Astrocyte (in vitro differentiated cells and primary cell): ENCODE results near the gene ZMYND8. TPM values are rescaled to one million over a fixed set of nuclear protein-coding genes. Genes with fewer than 3 reads are reported as not detected.

Experiments
- DNase-seq: peaks from one replicate; pipeline ENCODE4 v3.0.0-alpha.2; 2010; ENCODE audit warnings: low read depth
- FAIRE-seq: peaks from 2 replicates; lab custom pipeline; 2011; peaks lifted over from hg19 to GRCh38; lab: Jason Lieb, UNC
- H2AFZ ChIP-seq: 2 replicates; pipeline ENCODE4 v1.6.0; 2012; ENCODE audit warnings: low read depth, low read length, inconsistent platforms
- H3K27ac ChIP-seq: 2 replicates; pipeline ENCODE4 v1.5.1; 2011; ENCODE audit warnings: low read depth, low read length, inconsistent platforms
- H3K27me3 ChIP-seq: 2 replicates; pipeline ENCODE4 v1.6.0; 2011; ENCODE audit warnings: low read length, inconsistent platforms; ENCODE audit not compliant: insufficient read depth
- H3K36me3 ChIP-seq: 2 replicates; pipeline ENCODE4 v1.5.1; 2011; ENCODE audit warnings: low read length, inconsistent platforms; ENCODE audit not compliant: insufficient read depth
- H3K4me1 ChIP-seq: 2 replicates; pipeline ENCODE4 v1.5.1; 2011; ENCODE audit warnings: low read length, inconsistent platforms; ENCODE audit not compliant: insufficient read depth
- H3K4me2 ChIP-seq: 2 replicates; pipeline ENCODE4 v1.6.0; 2012; ENCODE audit warnings: low read length, inconsistent platforms
- H3K4me3 ChIP-seq: 2 replicates; pipeline ENCODE4 v1.5.1; 2011; ENCODE audit warnings: low read depth, mild to moderate bottlenecking, low read length, inconsistent platforms; ENCODE audit not compliant: insufficient read depth
- H3K79me2 ChIP-seq: 2 replicates; pipeline ENCODE4 v1.6.0; 2012; ENCODE audit warnings: mild to moderate bottlenecking, low read length, inconsistent platforms; ENCODE audit not compliant: insufficient read depth
- H3K9ac ChIP-seq: 2 replicates; pipeline ENCODE4 v1.6.0; 2012; ENCODE audit warnings: mild to moderate bottlenecking, low read length, inconsistent platforms
- H3K9me3 ChIP-seq: 2 replicates; pipeline ENCODE4 v1.5.1; 2012; ENCODE audit warnings: low read depth, mild to moderate bottlenecking, low read length, inconsistent platforms; ENCODE audit not compliant: insufficient read depth
- H4K20me1 ChIP-seq: 2 replicates; pipeline ENCODE4 v1.6.0; 2012; ENCODE audit warnings: low read length, inconsistent platforms; ENCODE audit not compliant: insufficient read depth
- H3K27ac Mint-ChIP-seq: one replicate; pipeline ENCODE4 v1.8.0; 2021; ENCODE audit warnings: mild to moderate bottlenecking, mixed read lengths; ENCODE audit not compliant: unreplicated experiment
- H3K27me3 Mint-ChIP-seq: one replicate; pipeline ENCODE4 v1.8.0; 2021; ENCODE audit warnings: low read depth, mixed read lengths; ENCODE audit not compliant: unreplicated experiment
- H3K36me3 Mint-ChIP-seq: one replicate; pipeline ENCODE4 v1.8.0; 2021; ENCODE audit warnings: low read depth, mixed read lengths; ENCODE audit not compliant: unreplicated experiment
- H3K4me1 Mint-ChIP-seq: one replicate; pipeline ENCODE4 v1.8.0; 2021; ENCODE audit warnings: low read depth, mixed read lengths; ENCODE audit not compliant: unreplicated experiment
- H3K4me3 Mint-ChIP-seq: one replicate; pipeline ENCODE4 v1.8.0; 2021; ENCODE audit warnings: mild to moderate bottlenecking, moderate library complexity, mixed read lengths; ENCODE audit not compliant: unreplicated experiment
- H3K9me3 Mint-ChIP-seq: one replicate; pipeline ENCODE4 v1.8.0; 2021; ENCODE audit warnings: mild to moderate bottlenecking, mixed read lengths; ENCODE audit not compliant: unreplicated experiment
- CTCF ChIP-seq: IDR thresholded peaks from 2 replicates; pipeline ENCODE4 v1.5.1; 2011; ENCODE audit warnings: low read depth, mild to moderate bottlenecking, inconsistent platforms, low read length, moderate library complexity; ENCODE audit not compliant: insufficient read depth
- EZH2 ChIP-seq: IDR thresholded peaks from 2 replicates; pipeline ENCODE4 v1.6.1; 2012; ENCODE audit warnings: mild to moderate bottlenecking, low read length, inconsistent platforms; ENCODE audit not compliant: insufficient read depth
- total RNA-seq: library from RNA; stranded (reverse); gene quantifications from 2 replicates; pipeline ENCODE4 v1.2.1, GENCODE V29; 2021

Gene ZMYND8
- total RNA-seq, 1 donor from 2014 or later, result 45.8 TPM

DNA sequence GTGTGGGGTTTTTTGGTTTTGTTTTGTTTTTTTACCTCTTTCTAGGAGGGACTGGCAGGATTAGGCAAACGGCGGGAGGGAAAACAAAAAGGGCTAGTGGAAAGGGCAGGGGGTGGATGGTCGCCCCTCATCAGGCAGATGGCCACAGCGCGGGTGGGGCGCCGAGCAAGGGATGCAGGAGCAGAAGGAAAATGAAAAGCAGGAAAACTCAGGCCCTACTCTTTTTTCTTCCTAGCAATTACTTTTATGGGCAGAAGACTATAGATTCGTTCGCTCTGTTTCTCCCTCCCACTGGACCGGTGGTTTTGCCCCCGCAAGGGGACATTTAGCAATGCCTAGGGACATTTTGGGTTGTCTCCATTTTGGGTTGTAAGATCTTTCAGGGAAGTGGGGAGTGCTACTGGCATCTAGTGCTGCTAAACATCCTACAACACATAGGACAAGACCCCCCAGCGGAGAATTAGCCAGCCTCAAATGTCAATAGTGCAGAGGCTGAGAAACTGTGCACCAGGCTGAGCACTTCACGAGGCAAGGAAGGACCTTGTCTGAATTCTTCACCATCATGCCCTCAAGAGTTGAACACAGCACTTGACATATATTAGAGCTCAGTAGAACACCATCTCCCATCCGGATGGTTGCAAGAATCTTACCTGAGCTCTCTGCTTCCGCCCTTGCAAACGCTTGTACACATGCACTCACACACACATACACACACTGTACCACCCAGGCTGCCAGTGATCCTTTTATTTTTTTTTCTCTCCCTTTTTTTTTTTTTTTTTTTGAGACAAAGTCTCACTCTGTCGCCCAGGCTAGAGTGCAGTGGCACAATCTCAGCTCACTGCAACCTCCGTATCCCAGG lies 4.8 kb upstream of the ZMYND8 start:
- TF ChIP-seq EZH2, result no peak
- TF ChIP-seq CTCF, result no peak
- Mint-ChIP-seq H3K9me3 (no peaks in the 10 kb centered on the region), H3K4me1 (peaks cover 53% of the 10 kb centered on the region), H3K4me3 (peak overlapping the region; percentile 43), H3K27ac (peak overlapping the region; percentile 99), H3K27me3 (no peaks in the 10 kb centered on the region), H3K36me3 (no peaks in the 10 kb centered on the region)
- Histone ChIP-seq H2AFZ (peak overlapping the region; percentile 63), H3K79me2 (peaks cover 3% of the 10 kb centered on the region), H3K27ac (peak overlapping the region; percentile 95), H3K4me1 (peaks cover 52% of the 10 kb centered on the region), H3K9me3 (no peaks in the 10 kb centered on the region), H3K4me2 (peak overlapping the region; percentile 71), H3K4me3 (no peak overlapping the region), H4K20me1 (no peaks in the 10 kb centered on the region), H3K27me3 (no peaks in the 10 kb centered on the region), H3K9ac (peak overlapping the region; percentile 86), H3K36me3 (no peaks in the 10 kb centered on the region)
- DNase-seq, result no peak
- FAIRE-seq, result no peak

DNA sequence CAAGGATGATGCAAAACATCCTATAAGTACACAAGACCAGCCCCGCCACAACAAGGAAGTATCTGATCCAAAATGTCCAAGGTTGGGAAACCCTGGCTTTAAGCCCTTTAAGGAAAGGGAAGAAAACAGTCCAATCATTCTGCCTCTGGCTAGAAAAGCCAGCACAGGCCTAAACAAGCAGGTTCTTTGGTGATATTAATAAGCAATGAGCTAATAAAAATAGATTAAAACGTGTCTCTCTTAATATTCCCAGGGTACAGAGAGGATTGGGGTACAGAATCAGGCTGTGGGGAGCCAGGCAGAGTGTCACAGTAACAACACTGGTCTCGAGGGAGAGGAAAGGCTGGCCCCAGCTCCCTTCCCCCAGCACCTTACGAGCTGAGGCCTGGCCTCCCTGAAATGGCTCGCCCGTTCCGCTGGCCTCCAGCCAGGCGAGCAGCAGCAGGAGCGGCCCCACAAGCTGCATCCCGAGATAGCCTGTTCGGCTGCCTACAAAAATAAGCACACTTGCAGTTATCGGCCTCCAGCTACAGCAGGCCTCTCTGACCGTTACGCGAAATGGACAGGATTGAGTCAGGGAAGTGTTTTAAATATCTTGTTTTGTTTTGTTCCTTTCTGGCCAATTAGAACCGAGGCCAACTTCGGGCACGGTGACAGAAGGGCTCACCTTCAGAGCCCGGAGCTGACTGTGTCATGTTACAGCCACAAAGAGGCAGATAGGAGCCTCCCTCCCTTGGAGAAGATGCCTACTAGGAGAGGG lies 4.0 kb upstream of the ZMYND8 start:
- Histone ChIP-seq H3K27me3 (no peaks in the 10 kb centered on the region), H3K36me3 (no peaks in the 10 kb centered on the region), H3K79me2 (peaks cover 10% of the 10 kb centered on the region), H4K20me1 (no peaks in the 10 kb centered on the region), H3K4me2 (peak overlapping the region; percentile 71), H3K9ac (peak overlapping the region; percentile 86), H3K27ac (peak overlapping the region; percentile 95), H3K4me3 (no peak overlapping the region), H2AFZ (peak overlapping the region; percentile 63), H3K4me1 (peaks cover 58% of the 10 kb centered on the region), H3K9me3 (no peaks in the 10 kb centered on the region)
- FAIRE-seq (no peak), DNase-seq (peak; percentile 97)
- H3K27ac Mint-ChIP-seq, result peak overlapping the region; percentile 99
- H3K9me3 Mint-ChIP-seq, result no peaks in the 10 kb centered on the region
- no peak for TF ChIP-seq EZH2
- no peak for TF ChIP-seq CTCF
- peaks cover 59% of the 10 kb centered on the region for H3K4me1 Mint-ChIP-seq
- peak overlapping the region; percentile 29 for H3K4me3 Mint-ChIP-seq
- H3K36me3 Mint-ChIP-seq, result no peaks in the 10 kb centered on the region
- no peaks in the 10 kb centered on the region for H3K27me3 Mint-ChIP-seq
